Neural crest cell (in vitro differentiated cells): ENCODE data around the gene MAGOHB. TPM values are rescaled to one million over a fixed set of nuclear protein-coding genes. Genes with fewer than 3 reads are reported as not detected.

Experiments
- DNase-seq: peaks from one replicate; pipeline ENCODE4 v3.0.0; 2021; ENCODE audit warnings: low read depth, mixed read lengths, low spot score
- H3K27ac Mint-ChIP-seq: one replicate; pipeline ENCODE4 v1.8.0; 2021; ENCODE audit warnings: mild to moderate bottlenecking, mixed read lengths; ENCODE audit not compliant: unreplicated experiment
- H3K27me3 Mint-ChIP-seq: 2 replicates; pipeline ENCODE4 v1.8.0; 2021; ENCODE audit warnings: low read depth, mild to moderate bottlenecking, mixed read lengths
- H3K36me3 Mint-ChIP-seq: 2 replicates; pipeline ENCODE4 v1.8.0; 2021; ENCODE audit warnings: low read depth, mild to moderate bottlenecking, mixed read lengths
- H3K4me1 Mint-ChIP-seq: 2 replicates; pipeline ENCODE4 v1.8.0; 2021; ENCODE audit warnings: mixed read lengths
- H3K4me3 Mint-ChIP-seq: one replicate; pipeline ENCODE4 v1.8.0; 2021; ENCODE audit warnings: mild to moderate bottlenecking, mixed read lengths
- H3K9me3 Mint-ChIP-seq: 2 replicates; pipeline ENCODE4 v1.8.0; 2021; ENCODE audit warnings: mixed read lengths
- total RNA-seq: library from RNA; stranded (reverse); gene quantifications from 2 replicates; pipeline ENCODE4 v1.2.1, GENCODE V29; 2021
- TF ChIP-seq, protein P1 (sequence below): fragments of 200-600 bp; sonication (generic); conservative IDR thresholded peaks from 2 replicates; pipeline ENCODE4 v1.5.0; 2021; ENCODE audit warnings: antibody characterized with exemption, mild to moderate bottlenecking

Gene MAGOHB
- total RNA-seq, 1 donor from 2014 or later: 56.5 TPM

DNA sequence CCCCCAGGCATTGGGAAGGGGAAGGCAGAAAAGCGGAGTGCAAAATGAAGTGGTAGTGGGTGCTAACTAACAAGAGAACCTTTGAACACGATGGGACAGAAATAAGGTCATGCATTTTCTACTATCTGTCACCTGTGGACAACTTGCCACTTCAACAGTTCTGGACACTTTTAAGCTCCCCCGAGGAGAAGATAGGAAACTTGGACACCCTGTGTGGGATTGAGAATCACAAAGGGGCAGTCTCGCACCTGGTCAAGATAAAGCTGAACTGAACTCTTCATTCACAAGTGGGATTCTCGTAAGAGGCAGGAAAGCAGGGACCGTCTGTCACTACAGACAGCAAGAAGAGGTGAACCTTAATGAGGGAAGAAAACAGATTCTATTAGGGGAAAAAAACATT lies 56.1 kb downstream of the MAGOHB start:
- H3K27me3 Mint-ChIP-seq: peaks cover 5% of the 10 kb centered on the region
- TF ChIP-seq, protein P1, sequence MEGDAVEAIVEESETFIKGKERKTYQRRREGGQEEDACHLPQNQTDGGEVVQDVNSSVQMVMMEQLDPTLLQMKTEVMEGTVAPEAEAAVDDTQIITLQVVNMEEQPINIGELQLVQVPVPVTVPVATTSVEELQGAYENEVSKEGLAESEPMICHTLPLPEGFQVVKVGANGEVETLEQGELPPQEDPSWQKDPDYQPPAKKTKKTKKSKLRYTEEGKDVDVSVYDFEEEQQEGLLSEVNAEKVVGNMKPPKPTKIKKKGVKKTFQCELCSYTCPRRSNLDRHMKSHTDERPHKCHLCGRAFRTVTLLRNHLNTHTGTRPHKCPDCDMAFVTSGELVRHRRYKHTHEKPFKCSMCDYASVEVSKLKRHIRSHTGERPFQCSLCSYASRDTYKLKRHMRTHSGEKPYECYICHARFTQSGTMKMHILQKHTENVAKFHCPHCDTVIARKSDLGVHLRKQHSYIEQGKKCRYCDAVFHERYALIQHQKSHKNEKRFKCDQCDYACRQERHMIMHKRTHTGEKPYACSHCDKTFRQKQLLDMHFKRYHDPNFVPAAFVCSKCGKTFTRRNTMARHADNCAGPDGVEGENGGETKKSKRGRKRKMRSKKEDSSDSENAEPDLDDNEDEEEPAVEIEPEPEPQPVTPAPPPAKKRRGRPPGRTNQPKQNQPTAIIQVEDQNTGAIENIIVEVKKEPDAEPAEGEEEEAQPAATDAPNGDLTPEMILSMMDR: no peak
- no peaks in the 10 kb centered on the region for H3K4me1 Mint-ChIP-seq
- no peak overlapping the region for H3K4me3 Mint-ChIP-seq
- H3K36me3 Mint-ChIP-seq: no peaks in the 10 kb centered on the region
- peaks cover 7% of the 10 kb centered on the region for H3K9me3 Mint-ChIP-seq
- no peak overlapping the region for H3K27ac Mint-ChIP-seq
- no peak for DNase-seq

DNA sequence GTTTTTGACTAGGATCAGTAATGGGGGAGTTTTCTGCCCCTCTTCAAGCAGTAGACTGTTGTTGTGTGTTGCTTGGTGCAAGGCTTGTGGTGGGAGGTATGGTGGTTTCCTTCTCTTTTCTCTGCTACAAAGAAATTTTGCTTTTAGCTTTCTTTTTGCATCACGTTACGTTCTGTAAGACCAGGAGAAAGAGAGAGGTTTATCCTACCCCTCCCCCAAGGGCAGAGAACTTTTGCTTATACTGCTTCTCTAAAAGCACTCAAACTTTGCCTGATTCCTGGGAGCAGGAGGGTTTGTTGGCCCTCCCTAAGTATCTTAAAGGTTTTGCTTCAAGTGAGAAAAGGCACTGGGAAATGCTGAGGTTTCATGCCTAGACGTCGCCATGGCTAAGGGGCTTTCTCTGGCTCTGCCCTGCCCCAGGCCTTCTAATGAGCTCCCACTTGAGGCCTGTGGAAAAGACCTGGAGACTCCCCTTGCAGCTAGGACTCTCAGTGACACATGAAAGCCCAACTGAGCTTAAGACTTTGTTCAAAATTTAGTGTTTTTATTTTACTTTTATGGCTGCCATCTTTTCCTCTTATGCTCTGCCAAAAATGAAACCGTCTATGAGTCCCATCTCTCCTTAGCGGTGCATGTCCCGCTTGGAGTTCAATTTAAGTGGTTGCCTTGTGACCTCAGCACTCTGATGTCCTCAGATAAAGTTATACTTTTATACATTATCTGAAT lies 58.5 kb downstream of the MAGOHB start:
- DNase-seq: no peak
- Mint-ChIP-seq H3K4me1 (no peaks in the 10 kb centered on the region), H3K9me3 (peaks cover 13% of the 10 kb centered on the region), H3K27ac (no peak overlapping the region), H3K36me3 (no peaks in the 10 kb centered on the region), H3K4me3 (no peak overlapping the region), H3K27me3 (peaks cover 5% of the 10 kb centered on the region)
- TF ChIP-seq, protein P1: no peak

DNA sequence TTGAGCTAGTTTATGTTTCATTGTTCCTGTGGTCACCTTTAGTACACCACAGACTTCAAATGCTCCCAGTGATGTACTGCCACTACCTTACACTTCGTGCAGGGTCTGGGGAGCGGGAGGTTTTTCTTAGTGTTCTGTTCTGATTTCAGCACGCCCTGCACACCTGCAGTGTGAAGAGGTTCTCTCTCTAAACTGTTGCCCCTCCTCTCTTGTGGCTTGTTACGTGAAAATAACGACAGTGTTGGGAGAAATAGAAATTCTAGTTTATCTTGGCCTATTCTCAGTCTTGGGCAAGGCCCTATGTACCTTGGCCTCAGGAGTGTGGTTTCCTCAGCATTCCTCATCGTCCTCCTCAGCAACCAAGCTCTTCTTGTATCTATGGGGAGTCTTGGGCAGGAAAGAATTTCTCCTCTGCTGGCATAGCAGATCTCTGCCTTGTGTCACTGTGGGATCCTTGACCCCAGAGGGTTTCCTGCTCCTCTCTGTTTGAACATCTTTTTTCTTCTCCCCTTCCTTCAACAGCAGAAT lies 59.1 kb downstream of the MAGOHB start:
- Mint-ChIP-seq H3K9me3 (peaks cover 14% of the 10 kb centered on the region), H3K4me1 (no peaks in the 10 kb centered on the region), H3K36me3 (no peaks in the 10 kb centered on the region), H3K27me3 (peaks cover 5% of the 10 kb centered on the region), H3K4me3 (no peak overlapping the region), H3K27ac (no peak overlapping the region)
- DNase-seq: no peak
- TF ChIP-seq, protein P1: no peak

Other genes starting within 250 kb of the MAGOHB start
- gene KLRK1, start 223.6 kb downstream of the MAGOHB start, total RNA-seq: not detected in 2 replicates
- not detected in 2 replicates for gene KLRC4, start 203.9 kb downstream of the MAGOHB start, total RNA-seq
- gene KLRC3, start 193.0 kb downstream of the MAGOHB start, total RNA-seq: not detected in 2 replicates
- gene KLRC2, start 177.6 kb downstream of the MAGOHB start, total RNA-seq: not detected in 2 replicates
- not detected in 2 replicates for gene KLRC1, start 160.2 kb downstream of the MAGOHB start, total RNA-seq
- 0.73 and 0.96 TPM in 2 replicates for gene EIF2S3B, start 107.7 kb downstream of the MAGOHB start, total RNA-seq
- gene STYK1, start 60.4 kb upstream of the MAGOHB start, total RNA-seq: not detected in 2 replicates
- 86.8 and 90.4 TPM in 2 replicates for gene YBX3, start 109.7 kb upstream of the MAGOHB start, total RNA-seq
- gene TAS2R7, start 189.0 kb upstream of the MAGOHB start, total RNA-seq: 0.21 TPM in 1 of 2 replicates, not detected in the other
- not detected in 2 replicates for gene TAS2R8, start 193.7 kb upstream of the MAGOHB start, total RNA-seq
- gene TAS2R9, start 196.6 kb upstream of the MAGOHB start, total RNA-seq: 0.39 TPM in 1 of 2 replicates, not detected in the other
- gene TAS2R10, start 212.7 kb upstream of the MAGOHB start, total RNA-seq: 1.1 and 1.2 TPM in 2 replicates
- 3.3 and 6.9 TPM in 2 replicates for gene PRR4, start 235.9 kb upstream of the MAGOHB start, total RNA-seq